Measurements from ENCODE around the gene ISG15.

- TF ChIP-seq, protein P1, sequence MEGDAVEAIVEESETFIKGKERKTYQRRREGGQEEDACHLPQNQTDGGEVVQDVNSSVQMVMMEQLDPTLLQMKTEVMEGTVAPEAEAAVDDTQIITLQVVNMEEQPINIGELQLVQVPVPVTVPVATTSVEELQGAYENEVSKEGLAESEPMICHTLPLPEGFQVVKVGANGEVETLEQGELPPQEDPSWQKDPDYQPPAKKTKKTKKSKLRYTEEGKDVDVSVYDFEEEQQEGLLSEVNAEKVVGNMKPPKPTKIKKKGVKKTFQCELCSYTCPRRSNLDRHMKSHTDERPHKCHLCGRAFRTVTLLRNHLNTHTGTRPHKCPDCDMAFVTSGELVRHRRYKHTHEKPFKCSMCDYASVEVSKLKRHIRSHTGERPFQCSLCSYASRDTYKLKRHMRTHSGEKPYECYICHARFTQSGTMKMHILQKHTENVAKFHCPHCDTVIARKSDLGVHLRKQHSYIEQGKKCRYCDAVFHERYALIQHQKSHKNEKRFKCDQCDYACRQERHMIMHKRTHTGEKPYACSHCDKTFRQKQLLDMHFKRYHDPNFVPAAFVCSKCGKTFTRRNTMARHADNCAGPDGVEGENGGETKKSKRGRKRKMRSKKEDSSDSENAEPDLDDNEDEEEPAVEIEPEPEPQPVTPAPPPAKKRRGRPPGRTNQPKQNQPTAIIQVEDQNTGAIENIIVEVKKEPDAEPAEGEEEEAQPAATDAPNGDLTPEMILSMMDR (IDR thresholded peaks at IDR 0.05): no peak
- TF ChIP-seq POLR2AphosphoS5 (IDR thresholded peaks at IDR 0.05; ENCODE audit: low read depth, low read length) (no peak), GABPA (IDR thresholded peaks at IDR 0.05; ENCODE audit: low read depth) (no peak), TAF1 (IDR thresholded peaks at IDR 0.05; ENCODE audit: borderline replicate concordance, low read depth, low read length) (no peak), FOXM1 (IDR thresholded peaks at IDR 0.05; ENCODE audit: low read depth) (no peak), RAD21 (IDR thresholded peaks at IDR 0.05; ENCODE audit: low read length) (no peak), RXRA (IDR thresholded peaks at IDR 0.05; ENCODE audit: borderline replicate concordance, low read depth) (no peak), MXI1 (IDR thresholded peaks at IDR 0.05; ENCODE audit: low read depth, low read length) (no peak), SIN3A (IDR thresholded peaks at IDR 0.05; ENCODE audit: borderline replicate concordance, low read depth, low read length) (no peak), NRF1 (IDR thresholded peaks at IDR 0.05; ENCODE audit: low read depth, low read length) (no peak), YY1 (IDR thresholded peaks at IDR 0.05; ENCODE audit: low read depth) (no peak), EP300 (IDR thresholded peaks at IDR 0.05; ENCODE audit: borderline replicate concordance in 1 of 2, low read depth in 1 of 2, low read length in 1 of 2) (no peak)
- TF ChIP-seq, protein P2, sequence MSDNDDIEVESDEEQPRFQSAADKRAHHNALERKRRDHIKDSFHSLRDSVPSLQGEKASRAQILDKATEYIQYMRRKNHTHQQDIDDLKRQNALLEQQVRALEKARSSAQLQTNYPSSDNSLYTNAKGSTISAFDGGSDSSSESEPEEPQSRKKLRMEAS (IDR thresholded peaks at IDR 0.05; ENCODE audit: low read depth): no peak
- TF ChIP-seq, protein P3, sequence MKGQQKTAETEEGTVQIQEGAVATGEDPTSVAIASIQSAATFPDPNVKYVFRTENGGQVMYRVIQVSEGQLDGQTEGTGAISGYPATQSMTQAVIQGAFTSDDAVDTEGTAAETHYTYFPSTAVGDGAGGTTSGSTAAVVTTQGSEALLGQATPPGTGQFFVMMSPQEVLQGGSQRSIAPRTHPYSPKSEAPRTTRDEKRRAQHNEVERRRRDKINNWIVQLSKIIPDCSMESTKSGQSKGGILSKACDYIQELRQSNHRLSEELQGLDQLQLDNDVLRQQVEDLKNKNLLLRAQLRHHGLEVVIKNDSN (IDR thresholded peaks at IDR 0.05; ENCODE audit: borderline replicate concordance, low read depth): no peak
These were observed 35.0 kb upstream of the ISG15 start for GRCh38 chr1:978069-978834.
